HCT116 (cell line): ENCODE data around the gene GRID2IP. TPM values are rescaled to one million over a fixed set of nuclear protein-coding genes. Genes with fewer than 3 reads are reported as not detected.

Experiments used
- ATAC-seq: fragments of 200-7000 bp; cut with Tn5 transposase; 2 replicates; pipeline ENCODE4 v1.9.1; 2020; ENCODE audit warnings: mild to moderate bottlenecking, moderate library complexity
- BruUV-seq: library from RNA; stranded (reverse); fragments of 400-500 nt; replicated peaks from 2 replicates; lab custom pipeline; 2021; lab: Mats Ljungman, UMichigan
- CTCF ChIA-PET: fragments of 300-600 bp; sonication (Branson Sonifier 250); formaldehyde crosslinking; loops from one replicate; lab custom pipeline; 2021; ENCODE audit warnings: antibody characterized with exemption; lab: Charles Lee
- POLR2A ChIA-PET: fragments of 300-600, 350-600 bp; sonication (Branson Sonifier 250); formaldehyde crosslinking; loops from one replicate; lab custom pipeline; 2021; ENCODE audit warnings: antibody characterized with exemption; lab: Charles Lee
- RAD21 ChIA-PET, 2 experiments: fragments of 300-600 bp; sonication (Branson Sonifier 250); formaldehyde crosslinking; loops; one replicate each; lab custom pipeline; 2023; ENCODE audit warnings: low total read pairs in 2 of 2; ENCODE audit not compliant: uncharacterized antibody in 2 of 2, unreplicated experiment in 2 of 2, low non-redundant PET in 1 of 2; lab: Charles Lee
- DNase-seq: peaks from one replicate; pipeline ENCODE4 v3.0.0-alpha.2; 2010; ENCODE audit warnings: low read depth, low spot score
- H2AFZ ChIP-seq: fragments of 200-600 bp; shearing (Covaris generic), sonication (generic); 2 replicates; pipeline ENCODE4 v1.6.1; 2017; ENCODE audit warnings: low read depth, mixed run types, mixed read lengths, antibody characterized with exemption, low read length; ENCODE audit not compliant: poor library complexity, severe bottlenecking
- H3K27ac ChIP-seq: 2 replicates; pipeline ENCODE4 v1.5.1; 2012; ENCODE audit warnings: low read depth, low read length
- H3K27me3 ChIP-seq: fragments of 200-600 bp; sonication (generic); 2 replicates; pipeline ENCODE4 v1.6.1; 2016; ENCODE audit warnings: mixed run types, low read length, mixed read lengths; ENCODE audit not compliant: insufficient read depth
- H3K36me3 ChIP-seq, 2 experiments: fragments of 200-500 bp in 1 of 2; fragments of 200-600 bp in 1 of 2; sonication (Bioruptor generic) in 1 of 2; sonication (generic) in 1 of 2; 2 replicates each; pipeline versions ENCODE4 v1.5.1 to v1.6.1; 2014 to 2016; ENCODE audit warnings: low read length in 2 of 2, inconsistent platforms in 1 of 2, mixed read lengths in 1 of 2, mixed run types in 1 of 2; ENCODE audit not compliant: insufficient read depth in 2 of 2, control insufficient read depth in 1 of 2
- H3K4me1 ChIP-seq, 2 experiments: fragments of 200-600 bp in 1 of 2; sonication (generic) in 1 of 2; 2 replicates each; pipeline versions ENCODE4 v1.5.1 to v1.6.1; 2012 to 2017; ENCODE audit warnings: low read length in 2 of 2, inconsistent platforms in 1 of 2, mild to moderate bottlenecking in 1 of 2, mixed read lengths in 1 of 2, mixed run types in 1 of 2, moderate library complexity in 1 of 2; ENCODE audit not compliant: insufficient read depth in 2 of 2, control insufficient read depth in 1 of 2
- H3K4me2 ChIP-seq: fragments of 200-600 bp; sonication (generic); 2 replicates; pipeline ENCODE4 v1.6.1; 2017; ENCODE audit warnings: mixed run types, low read length, mixed read lengths
- H3K4me3 ChIP-seq, 2 experiments: fragments of 200-600 bp in 1 of 2; sonication (generic) in 1 of 2; replicated peaks in 1 of 2; 2 replicates each; pipeline ENCODE4 v1.5.1; 2011 to 2016; ENCODE audit warnings: low read length in 2 of 2, control low read depth in 1 of 2, low read depth in 1 of 2, mild to moderate bottlenecking in 1 of 2, mixed read lengths in 1 of 2, mixed run types in 1 of 2
- H3K79me2 ChIP-seq: fragments of 200-600 bp; sonication (generic); 2 replicates; pipeline ENCODE4 v1.6.1; 2017; ENCODE audit warnings: mild to moderate bottlenecking, mixed run types, low read length, moderate library complexity, mixed read lengths; ENCODE audit not compliant: insufficient read depth
- H3K9ac ChIP-seq: fragments of 200-600 bp; sonication (generic); 2 replicates; pipeline ENCODE4 v1.6.1; 2016; ENCODE audit warnings: low read length, mixed read lengths
- H3K9me2 ChIP-seq: fragments of 200-600 bp; sonication (generic), shearing (Covaris generic); 2 replicates; pipeline ENCODE4 v1.6.1; 2017; ENCODE audit warnings: mixed run types, mild to moderate bottlenecking, moderate library complexity; ENCODE audit not compliant: insufficient read depth
- H3K9me3 ChIP-seq, 2 experiments: fragments of 200-500 bp in 1 of 2; fragments of 200-600 bp in 1 of 2; sonication (Bioruptor generic) in 1 of 2; sonication (generic) in 1 of 2; 2 replicates each; pipeline ENCODE4 v1.6.1; 2014 to 2017; ENCODE audit warnings: low read length in 2 of 2, mixed read lengths in 2 of 2, inconsistent platforms in 1 of 2, low read depth in 1 of 2, mild to moderate bottlenecking in 1 of 2, mixed run types in 1 of 2, moderate library complexity in 1 of 2; ENCODE audit not compliant: control insufficient read depth in 1 of 2, insufficient read depth in 1 of 2
- H4K20me1 ChIP-seq: fragments of 200-600 bp; sonication (generic), shearing (Covaris generic); 2 replicates; pipeline ENCODE4 v1.6.1; 2017; ENCODE audit warnings: mixed run types, mild to moderate bottlenecking, moderate library complexity; ENCODE audit not compliant: insufficient read depth
- CBX3 ChIP-seq: IDR thresholded peaks from 2 replicates; pipeline ENCODE4 v1.6.1; 2012; ENCODE audit warnings: low read depth
- EGR1 ChIP-seq: IDR thresholded peaks from 2 replicates; pipeline ENCODE4 v1.6.1; 2012; ENCODE audit warnings: low read depth
- EZH2phosphoT487 ChIP-seq: fragments of 200-600 bp; IDR thresholded peaks from 2 replicates; pipeline ENCODE4 v1.6.1; 2018; ENCODE audit warnings: antibody characterized with exemption, borderline replicate concordance
- MAX ChIP-seq: IDR thresholded peaks from 2 replicates; pipeline ENCODE4 v1.6.1; 2012
- POLR2A ChIP-seq: IDR thresholded peaks from 2 replicates; pipeline ENCODE4 v1.7.0; 2011; ENCODE audit warnings: borderline replicate concordance; ENCODE audit not compliant: insufficient read depth, insufficient read length; ENCODE audit errors: extremely low read depth
- POLR2AphosphoS5 ChIP-seq: IDR thresholded peaks from 2 replicates; pipeline ENCODE4 v1.6.1; 2011; ENCODE audit warnings: mild to moderate bottlenecking, low read depth, low read length, moderate library complexity
- SIN3A ChIP-seq: IDR thresholded peaks from 2 replicates; pipeline ENCODE4 v1.6.1; 2012; ENCODE audit warnings: low read depth
- SP1 ChIP-seq: IDR thresholded peaks from 2 replicates; pipeline ENCODE4 v1.6.1; 2012; ENCODE audit warnings: low read depth
- YY1 ChIP-seq: IDR thresholded peaks from 2 replicates; pipeline ENCODE4 v1.6.1; 2011; ENCODE audit warnings: low read length, low read depth, moderate library complexity, mild to moderate bottlenecking; ENCODE audit not compliant: insufficient replicate concordance; ENCODE audit errors: extremely low read depth
- ZBTB33 ChIP-seq: IDR thresholded peaks from 2 replicates; pipeline ENCODE4 v1.6.1; 2011; ENCODE audit warnings: mild to moderate bottlenecking, low read length, moderate library complexity; ENCODE audit not compliant: insufficient replicate concordance; ENCODE audit errors: extremely low read depth
- intact Hi-C: fragments of 100-400 bp; cut with micrococcal nuclease; formaldehyde crosslinking; loops from 2 replicates; pipeline ENCODE4 v1.10.0; 2022
- total RNA-seq: library from RNA; stranded (reverse); gene quantifications from one replicate; pipeline ENCODE4 v1.2.1, GENCODE V29; 2021; ENCODE audit not compliant: unreplicated experiment

The GRID2IP gene
- total RNA-seq, 1 experiment from 2014 or later = 3.2 TPM

DNA sequence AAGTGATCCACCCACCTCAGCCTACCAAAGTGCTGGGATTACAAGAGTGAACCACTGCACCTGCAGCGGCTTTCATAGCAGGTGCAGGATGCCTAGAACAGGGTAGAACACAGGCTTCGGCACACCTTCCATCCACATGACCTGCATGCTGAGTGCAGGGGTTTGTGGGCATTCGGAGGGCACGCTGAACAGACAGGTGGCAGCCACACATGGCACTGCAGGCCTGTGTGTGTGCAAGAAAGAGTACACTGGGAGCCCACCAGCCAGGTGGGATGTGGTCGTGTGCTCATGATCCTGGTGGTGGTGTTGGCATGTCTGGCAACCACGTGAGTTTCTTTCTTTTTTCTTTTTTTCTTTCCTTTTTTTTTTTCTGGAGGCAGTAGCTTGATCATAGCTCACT lies 38.4 kb downstream of the GRID2IP start:
- TF ChIP-seq ZBTB33 (no peak), EZH2phosphoT487 (no peak), CBX3 (no peak)
- intact Hi-C loops = loop anchor here (10.0 kb wide), 1 partner anchor 432 kb away; no protein-coding TSS in a partner anchor
- CTCF ChIA-PET = no interaction called here
- RAD21 ChIA-PET = no interaction called here
- H3K36me3 ChIP-seq = no peaks in the 10 kb centered on the region; a peak in 1 of 4 replicates
- ATAC-seq = no peak
- peaks cover 2 to 5% of the 10 kb centered on the region in 2 experiments; a peak in 3 of 4 replicates for H3K4me1 ChIP-seq
- H3K9ac ChIP-seq = no peak overlapping the region
- POLR2A ChIA-PET = no interaction called here
- no peak overlapping the region for H3K4me2 ChIP-seq
- no peak overlapping the region for H2AFZ ChIP-seq
- H3K27me3 ChIP-seq = no peaks in the 10 kb centered on the region
- no peak overlapping the region for H3K27ac ChIP-seq
- H3K9me3 ChIP-seq = no peaks in the 10 kb centered on the region
- no TSS peak for BruUV-seq
- no peaks in the 10 kb centered on the region for H4K20me1 ChIP-seq
- H3K4me3 ChIP-seq = no peak overlapping the region
- H3K9me2 ChIP-seq = no peaks in the 10 kb centered on the region
- no peaks in the 10 kb centered on the region for H3K79me2 ChIP-seq
- DNase-seq = no peak

DNA sequence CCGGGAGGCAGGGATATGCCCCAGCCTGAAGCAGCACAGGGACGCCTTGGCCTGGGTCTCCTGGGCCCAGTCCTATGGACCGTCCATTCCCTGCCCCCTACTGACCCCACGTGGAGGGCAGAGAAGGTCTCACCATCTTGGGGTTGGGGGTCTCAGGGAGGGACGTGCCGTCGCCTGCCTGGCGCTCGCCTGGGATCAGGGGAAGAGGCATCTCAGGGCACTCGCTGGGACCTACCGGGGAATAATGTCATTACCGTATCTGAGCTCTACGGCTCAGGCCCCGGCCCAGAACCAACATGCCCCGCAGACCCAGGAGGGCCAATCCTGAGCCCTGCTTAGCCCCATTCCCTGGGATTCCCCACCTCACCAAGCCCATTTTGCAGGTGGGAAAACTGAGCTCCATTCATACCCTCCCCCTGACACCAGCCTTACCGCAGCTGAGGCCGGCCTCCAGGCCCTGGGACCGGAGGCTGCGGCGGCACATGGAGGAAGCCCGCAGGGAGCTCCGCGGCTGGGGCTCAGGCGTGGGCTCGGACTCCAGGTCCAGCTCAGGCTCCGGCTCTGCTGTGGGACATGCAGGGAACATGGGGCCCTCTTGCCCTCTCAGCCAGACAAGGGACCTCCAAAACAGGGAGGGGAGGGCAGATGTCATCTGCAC lies 40.7 kb downstream of the GRID2IP start:
- H3K4me1 ChIP-seq = no peaks in the 10 kb centered on the region
- no peaks in the 10 kb centered on the region for H3K79me2 ChIP-seq
- no peak overlapping the region for H2AFZ ChIP-seq
- H3K9ac ChIP-seq = no peak overlapping the region
- no peaks in the 10 kb centered on the region for H4K20me1 ChIP-seq
- no peaks in the 10 kb centered on the region for H3K27me3 ChIP-seq
- DNase-seq = no peak
- no peak overlapping the region for H3K4me2 ChIP-seq
- H3K36me3 ChIP-seq = no peaks in the 10 kb centered on the region; a peak in 1 of 4 replicates
- no peak for ATAC-seq
- intact Hi-C loops = loop anchor here (10.0 kb wide), 1 partner anchor 434 kb away; no protein-coding TSS in a partner anchor
- POLR2A ChIA-PET = no interaction called here
- RAD21 ChIA-PET = no interaction called here
- TF ChIP-seq YY1 (no peak), EGR1 (no peak), MAX (no peak), POLR2AphosphoS5 (no peak), SIN3A (no peak), SP1 (no peak), POLR2A (no peak)
- CTCF ChIA-PET = no interaction called here
- no peaks in the 10 kb centered on the region for H3K9me2 ChIP-seq
- H3K4me3 ChIP-seq = no peak overlapping the region
- no peaks in the 10 kb centered on the region for H3K9me3 ChIP-seq
- no TSS peak for BruUV-seq
- H3K27ac ChIP-seq = no peak overlapping the region
